ENCODE data around the gene RNASE4.

GRCh38 chr14:20680363-20680762 is 4.0 kb upstream of the RNASE4 start:
- TF ChIP-seq POLR2A (IDR thresholded peaks at IDR 0.05) (no peak), CTCF (IDR thresholded peaks at IDR 0.05) (no peak)
